GM12878 (cell line): Measurements from ENCODE around the gene SBNO2. TPM values are rescaled to one million over a fixed set of nuclear protein-coding genes. Genes with fewer than 3 reads are reported as not detected.

Source experiments
- ATAC-seq: fragments of 200-7000 bp; cut with Tn5 transposase; 3 replicates; pipeline ENCODE4 v1.9.1; 2020; ENCODE audit warnings: mild to moderate bottlenecking, moderate library complexity
- BruUV-seq: library from RNA; stranded (reverse); fragments of 400-500 nt; replicated peaks from 2 replicates; lab custom pipeline; 2021; lab: Mats Ljungman, UMichigan
- CTCF ChIA-PET: fragments of 300-600 bp; sonication (Branson Sonifier 250); formaldehyde crosslinking; extraction: SDS; loops from one replicate; lab custom pipeline; 2021; ENCODE audit warnings: inconsistent platforms; lab: Yijun Ruan, JAX
- POLR2A ChIA-PET: fragments of 350-600 bp; formaldehyde crosslinking; extraction: SDS; loops from one replicate; lab custom pipeline; 2021; ENCODE audit warnings: inconsistent platforms; lab: Charles Lee
- RAD21 ChIA-PET: fragments of 300-600 bp; sonication (Branson Sonifier 250); formaldehyde crosslinking; loops from one replicate; lab custom pipeline; 2023; ENCODE audit warnings: antibody characterized with exemption; ENCODE audit not compliant: unreplicated experiment; lab: Charles Lee
- SMC1A ChIA-PET: fragments of 300-600 bp; sonication (Branson Sonifier 250); formaldehyde crosslinking; loops from one replicate; lab custom pipeline; 2023; ENCODE audit not compliant: unreplicated experiment, uncharacterized antibody; lab: Charles Lee
- DNase-seq: peaks from one replicate; pipeline ENCODE4 v3.0.0-alpha.2; 2011; ENCODE audit warnings: low read depth, low spot score
- FAIRE-seq: peaks from 3 replicates; lab custom pipeline; 2011; peaks lifted over from hg19 to GRCh38; lab: Jason Lieb, UNC
- H2AFZ ChIP-seq: 2 replicates; pipeline ENCODE4 v1.6.0; 2011; ENCODE audit warnings: low read depth, low read length, control low read depth; ENCODE audit not compliant: control insufficient read depth
- H3K27ac ChIP-seq: 2 replicates; pipeline ENCODE4 v1.5.1; 2011; ENCODE audit warnings: control low read depth; ENCODE audit not compliant: control insufficient read depth, insufficient read depth
- H3K27me3 ChIP-seq, 2 experiments: replicated peaks in 1 of 2; 2 replicates each; pipeline versions ENCODE4 v1.6.0 to v1.6.1; 2011; ENCODE audit warnings: low read length in 1 of 2; ENCODE audit not compliant: control insufficient read depth in 2 of 2, insufficient read depth in 2 of 2
- H3K36me3 ChIP-seq, 2 experiments: 2 replicates each; pipeline ENCODE4 v1.5.1; 2011; ENCODE audit warnings: low read length in 1 of 2; ENCODE audit not compliant: control insufficient read depth in 2 of 2, insufficient read depth in 2 of 2
- H3K4me1 ChIP-seq: 2 replicates; pipeline ENCODE4 v1.6.1; 2011; ENCODE audit warnings: mild to moderate bottlenecking, low read length, moderate library complexity, mixed read lengths; ENCODE audit not compliant: control insufficient read depth, insufficient read depth
- H3K4me2 ChIP-seq: 2 replicates; pipeline ENCODE4 v1.6.0; 2011; ENCODE audit warnings: control low read depth; ENCODE audit not compliant: control insufficient read depth, insufficient read depth
- H3K4me3 ChIP-seq: fragments of 200-600 bp; sonication (generic); 2 replicates; pipeline ENCODE4 v1.5.1; 2016
- H3K79me2 ChIP-seq: 2 replicates; pipeline ENCODE4 v1.6.0; 2011; ENCODE audit warnings: low read length; ENCODE audit not compliant: control insufficient read depth, insufficient read depth
- H3K9ac ChIP-seq: 2 replicates; pipeline ENCODE4 v1.8.0; 2011; ENCODE audit warnings: low read length, control low read depth, mixed read lengths; ENCODE audit not compliant: control insufficient read depth, insufficient read depth
- H3K9me3 ChIP-seq: replicated peaks from 3 replicates; pipeline ENCODE4 v1.5.1; 2011; ENCODE audit warnings: mild to moderate bottlenecking, low read length; ENCODE audit not compliant: control insufficient read depth, insufficient read depth
- H4K20me1 ChIP-seq: 2 replicates; pipeline ENCODE4 v1.6.0; 2011; ENCODE audit not compliant: control insufficient read depth, insufficient read depth
- ATF7 ChIP-seq: fragments of 450-650 bp; IDR thresholded peaks from 2 replicates; pipeline ENCODE4 v1.6.1; 2016; ENCODE audit warnings: low read depth, mild to moderate bottlenecking
- BCL3 ChIP-seq: IDR thresholded peaks from 2 replicates; pipeline ENCODE4 v1.6.1; 2011; ENCODE audit warnings: borderline replicate concordance, low read depth, mild to moderate bottlenecking, moderate library complexity, low read length; ENCODE audit not compliant: insufficient read depth, poor library complexity, severe bottlenecking
- NR2C1 ChIP-seq: fragments of 450-650 bp; IDR thresholded peaks from 2 replicates; pipeline ENCODE4 v1.6.1; 2017; ENCODE audit warnings: antibody characterized with exemption, mild to moderate bottlenecking, moderate library complexity
- SKIL ChIP-seq: fragments of 450-650 bp; IDR thresholded peaks from 2 replicates; pipeline ENCODE4 v1.6.1; 2017; ENCODE audit warnings: mild to moderate bottlenecking, low read depth, inconsistent platforms; ENCODE audit not compliant: poor library complexity, severe bottlenecking
- SMAD1 ChIP-seq: fragments of 450-650 bp; IDR thresholded peaks from 2 replicates; pipeline ENCODE4 v1.6.1; 2018; ENCODE audit warnings: mild to moderate bottlenecking, low read depth; ENCODE audit not compliant: partially characterized antibody
- TARDBP ChIP-seq: IDR thresholded peaks from 2 replicates; pipeline ENCODE4 v1.6.1; 2016; ENCODE audit warnings: borderline replicate concordance
- WGBS: methylation state at CpG from one replicate; pipeline ENCODE4 v1.1.6; 2016; ENCODE audit warnings: low lambda C conversion rate; ENCODE audit not compliant: insufficient replicate concordance, insufficient coverage; ENCODE audit errors: missing lambda C conversion rate; 5-methylcytosine and 5-hydroxymethylcytosine counted together
- in situ Hi-C: fragments of 300-500 bp; cut with MboI; formaldehyde crosslinking; loops from 9 replicates; pipeline ENCODE4 v1.14.3; 2018; ENCODE audit warnings: mixed read lengths
- intact Hi-C: fragments of 100-400 bp; cut with micrococcal nuclease; formaldehyde crosslinking; loops from one replicate; pipeline ENCODE4 v1.14.2; 2022; ENCODE audit not compliant: unreplicated experiment
- polyA plus RNA-seq, 11 experiments: library from polyadenylated mRNA; depleted of rRNA in 4 of 11; unstranded in 6 of 11; stranded (reverse) in 5 of 11; fragments of >200 nt; fragmentation: Nextera tagmentation in 4 of 11; fragmentation: Illumina TruSeq in 1 of 11; extraction: Ambion mirVana in 4 of 11; extraction: Trizol in 1 of 11; gene quantifications; 1 replicate in 1 of 11; 2 replicates in 10 of 11; pipeline versions ENCODE4 v1.2.1 to v1.2.3, GENCODE V29; 2011 to 2016; ENCODE audit warnings: inconsistent platforms in 2 of 11, missing spikeins in 2 of 11, low read depth in 1 of 11
- total RNA-seq, 4 experiments: library from RNA; depleted of rRNA in 3 of 4; stranded (reverse); fragments of >200 nt in 3 of 4; fragmentation: Illumina TruSeq in 1 of 4; extraction: Trizol in 1 of 4; gene quantifications; 2 replicates each; pipeline versions ENCODE4 v1.2.1 to v1.2.3, GENCODE V29; 2013 to 2021
- TF ChIP-seq, protein P1 (sequence below): IDR thresholded peaks from 2 replicates; pipeline ENCODE4 v1.6.1; 2011; ENCODE audit warnings: low read depth, low read length, improper control_type of control experiment, borderline replicate concordance
- TF ChIP-seq, protein P2 (sequence below): fragments of 450-650 bp; IDR thresholded peaks from 2 replicates; pipeline ENCODE4 v1.6.1; 2014; ENCODE audit warnings: mild to moderate bottlenecking
- TF ChIP-seq, protein P3 (sequence below): IDR thresholded peaks from 2 replicates; pipeline ENCODE4 v1.6.1; 2012; ENCODE audit warnings: low read depth, low read length, improper control_type of control experiment

SBNO2 gene
- total and polyA plus RNA-seq, 10 of the 15 experiments (the other 5 are each of a cell fraction or from before 2014, with no cell fraction given): 0.08 to 44.6 (median 5.4) TPM

- ChIA-PET POLR2A (interaction anchor here (0.9 to 1.8 kb wide), 3 partner anchors 11 to 22 kb away, joined by 3 to 9 read pairs (median 3); partner anchors contain the start of gene POLR2E), SMC1A (no interaction called here), CTCF (interaction anchor here (1.1 kb wide), 1 partner anchor 30 kb away, joined by 6 read pairs; no protein-coding TSS in a partner anchor), RAD21 (interaction anchor here (0.9 kb wide), 1 partner anchor 16 kb away, joined by 3 read pairs; the partner anchor contains the start of gene ARHGAP45)
- H3K79me2 ChIP-seq: no peaks in the 10 kb centered on the region; the same call in 1 of the 2 replicates
- no TSS peak for BruUV-seq
- intact Hi-C loops: no loop called here
- TF ChIP-seq TARDBP: no peak
- TF ChIP-seq, protein P1, sequence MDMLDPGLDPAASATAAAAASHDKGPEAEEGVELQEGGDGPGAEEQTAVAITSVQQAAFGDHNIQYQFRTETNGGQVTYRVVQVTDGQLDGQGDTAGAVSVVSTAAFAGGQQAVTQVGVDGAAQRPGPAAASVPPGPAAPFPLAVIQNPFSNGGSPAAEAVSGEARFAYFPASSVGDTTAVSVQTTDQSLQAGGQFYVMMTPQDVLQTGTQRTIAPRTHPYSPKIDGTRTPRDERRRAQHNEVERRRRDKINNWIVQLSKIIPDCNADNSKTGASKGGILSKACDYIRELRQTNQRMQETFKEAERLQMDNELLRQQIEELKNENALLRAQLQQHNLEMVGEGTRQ: no peak
- TF ChIP-seq, protein P2, sequence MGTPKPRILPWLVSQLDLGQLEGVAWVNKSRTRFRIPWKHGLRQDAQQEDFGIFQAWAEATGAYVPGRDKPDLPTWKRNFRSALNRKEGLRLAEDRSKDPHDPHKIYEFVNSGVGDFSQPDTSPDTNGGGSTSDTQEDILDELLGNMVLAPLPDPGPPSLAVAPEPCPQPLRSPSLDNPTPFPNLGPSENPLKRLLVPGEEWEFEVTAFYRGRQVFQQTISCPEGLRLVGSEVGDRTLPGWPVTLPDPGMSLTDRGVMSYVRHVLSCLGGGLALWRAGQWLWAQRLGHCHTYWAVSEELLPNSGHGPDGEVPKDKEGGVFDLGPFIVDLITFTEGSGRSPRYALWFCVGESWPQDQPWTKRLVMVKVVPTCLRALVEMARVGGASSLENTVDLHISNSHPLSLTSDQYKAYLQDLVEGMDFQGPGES: no peak
- no peak for TF ChIP-seq NR2C1
- TF ChIP-seq SKIL: no peak
- no peak for TF ChIP-seq SMAD1
- no peak for TF ChIP-seq BCL3
- TF ChIP-seq, protein P3, sequence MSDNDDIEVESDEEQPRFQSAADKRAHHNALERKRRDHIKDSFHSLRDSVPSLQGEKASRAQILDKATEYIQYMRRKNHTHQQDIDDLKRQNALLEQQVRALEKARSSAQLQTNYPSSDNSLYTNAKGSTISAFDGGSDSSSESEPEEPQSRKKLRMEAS: no peak
- no peak for TF ChIP-seq ATF7
- H4K20me1 ChIP-seq: no peaks in the 10 kb centered on the region; the same call in 1 of the 2 replicates
- in situ Hi-C loops: no loop called here
- no peak overlapping the region for H3K4me3 ChIP-seq
- FAIRE-seq (no peak), DNase-seq (no peak), ATAC-seq (no peak)
- H3K27ac ChIP-seq: no peak overlapping the region
- peaks cover 19% of the 10 kb centered on the region for H3K4me1 ChIP-seq
- 79% methylated on average over 57 of the region's 59 CpGs for WGBS
- H2AFZ ChIP-seq: no peak overlapping the region
- no peak overlapping the region for H3K9ac ChIP-seq
- no peak overlapping the region for H3K4me2 ChIP-seq
- no peaks in the 10 kb centered on the region for H3K27me3 ChIP-seq
- no peaks in the 10 kb centered on the region for H3K9me3 ChIP-seq
- H3K36me3 ChIP-seq: peaks cover 19 to 60% of the 10 kb centered on the region in 2 experiments
Measured at GRCh38 chr19:1082928-1083816, 90.9 kb downstream of the SBNO2 start.
